Heart right ventricle (tissue), 16 donors: ENCODE data around the gene ATP6V0A1. TPM values are rescaled to one million over a fixed set of nuclear protein-coding genes. Genes with fewer than 3 reads are reported as not detected.

ENCODE experiments used
- ATAC-seq, 8 donors: fragments of 200-7000 bp; cut with Tn5 transposase; one replicate each; pipeline ENCODE4 v1.9.1; 2020; ENCODE audit warnings: mild to moderate bottlenecking in 8 of 8, moderate library complexity in 8 of 8, moderate number of reproducible peaks in 1 of 8
- DNase-seq, 2 donors: peaks; one replicate each; pipeline ENCODE4 v3.0.0-alpha.2; 2020
- H3K27ac ChIP-seq, 10 donors: fragments of 200-600 bp; sonication (generic) in 2 of 10; one replicate each; pipeline versions ENCODE4 v1.5.0 to v1.8.0; 2020 to 2022; ENCODE audit warnings: mild to moderate bottlenecking in 3 of 10
- H3K27me3 ChIP-seq, 7 donors: fragments of 200-600 bp; one replicate each; pipeline ENCODE4 v1.8.0; 2021 to 2022; ENCODE audit warnings: mild to moderate bottlenecking in 2 of 7
- H3K36me3 ChIP-seq, 9 donors: fragments of 200-600 bp; sonication (generic) in 1 of 9; one replicate each; pipeline versions ENCODE4 v1.5.0 to v1.8.0; 2020 to 2022; ENCODE audit warnings: mild to moderate bottlenecking in 2 of 9
- H3K4me1 ChIP-seq, 9 donors: fragments of 200-600 bp; sonication (generic) in 1 of 9; one replicate each; pipeline versions ENCODE4 v1.5.0 to v1.8.0; 2020 to 2022; ENCODE audit warnings: mild to moderate bottlenecking in 4 of 9
- H3K4me3 ChIP-seq, 10 donors: fragments of 200-600 bp; sonication (generic) in 2 of 10; one replicate each; pipeline versions ENCODE4 v1.5.0 to v1.8.0; 2020 to 2022; ENCODE audit warnings: mild to moderate bottlenecking in 7 of 10, moderate library complexity in 2 of 10
- H3K9me3 ChIP-seq, 11 donors: fragments of 200-600 bp in 10 of 11; sonication (generic) in 2 of 11; one replicate each; pipeline versions ENCODE4 v1.5.0 to v1.8.0; 2013 to 2022; ENCODE audit warnings: mild to moderate bottlenecking in 2 of 11, control low read depth in 1 of 11, moderate library complexity in 1 of 11
- CTCF ChIP-seq, 9 donors: fragments of 200-600 bp; sonication (generic) in 2 of 9; IDR thresholded peaks; one replicate each; pipeline versions ENCODE4 v1.5.0 to v1.8.0; 2021 to 2022; ENCODE audit warnings: antibody characterized with exemption in 9 of 9, mild to moderate bottlenecking in 5 of 9, moderate library complexity in 1 of 9
- WGBS, 2 donors: extraction: QIAGEN DNeasy Blood & Tissue Kit; methylation state at CpG; one replicate each; pipeline ENCODE4 v1.1.7; 2013; ENCODE audit warnings: inconsistent platforms in 1 of 2; 5-methylcytosine and 5-hydroxymethylcytosine counted together
- intact Hi-C, 10 donors: fragments of 100-400 bp; cut with DNase I; formaldehyde crosslinking; loops; one replicate each; pipeline versions ENCODE4 v1.11.1 to v1.14.2; 2022
- polyA plus RNA-seq, 2 donors: library from polyadenylated mRNA; stranded (reverse); fragments of 200-250 nt; gene quantifications; one replicate each; pipeline ENCODE4 v1.2.3, GENCODE V29; 2013
- total RNA-seq, 10 donors: library from RNA; stranded (reverse); fragmentation: NEBNext Ultra II Directional in 3 of 10; extraction: Animal tissue kit (Norgen Biotek cat#: 25700) in 3 of 10; gene quantifications; one replicate each; pipeline versions ENCODE4 v1.2.1 to v1.2.4, GENCODE V29; 2021 to 2023
- donor health status: Arrhythmogenic right ventricular cardiomyopathy.
- donor health status: ischemic (EF 13 %, LVEDD 7.1; RV severe dilation, severe dysfunction).
- donor health status: healthy with polysubstance abuse.
- donor health status: DM: no; HTN: yes; CAD: no.
- donor health status: DM: no; HTN: no; CAD: no.
- donor health status: ischemic (EF 25% LVEDD 6.9; RV normal size, moderate dysfunction).
- donor health status: ischemic (EF 25% LVEDD 5.7; RV mildly dilated, moderate dysfunction).
- donor health status: healthy.
- donor health status: DM: yes; HTN: yes; CAD: no.
- donor health status: Ischemic cardiomyopathy.
- donor health status: ischemic (EF 35%, LVEDD 5.7; RV mildly dilated, moderate dysfunction).
- donor health status: nonischemic (EF 11% LVEDD 7.7; RV severe dilation, severe dysfunction).
- donor health status: DM: yes; HTN: yes; CAD: no.
- donor health status: PGD.
- donor health status: ischemic (EF 29% LVEDD 5.4; RV normal size, mild dysfunction).
- donor health status: nonischemic (EF 23%, LVEDD 6.1; RV moderate dilation, normal function).

The ATP6V0A1 gene
- total and polyA plus RNA-seq, 12 donors: 28.1 to 48.5 (median 34.4) TPM

- H3K36me3 ChIP-seq: peaks cover 0 to 100% (median 72%) of the 10 kb centered on the region in 9 donors
- H3K9me3 ChIP-seq: no peaks in the 10 kb centered on the region
- WGBS, 2 donors: 95 to 98% methylated on average over 4 of the region's 4 CpGs
- no peaks in the 10 kb centered on the region for H3K27me3 ChIP-seq
- intact Hi-C loops: no loop called here
- no peak for TF ChIP-seq CTCF (IDR thresholded peaks at IDR 0.05)
- H3K4me1 ChIP-seq: peaks cover 0 to 13% (median 0%) of the 10 kb centered on the region in 9 donors
- ATAC-seq (no peak), DNase-seq (no peak)
- H3K4me3 ChIP-seq: no peak overlapping the region
- H3K27ac ChIP-seq: no peak overlapping the region
Observed at GRCh38 chr17:42498828-42499227, 40.1 kb downstream of the ATP6V0A1 start.

DNA sequence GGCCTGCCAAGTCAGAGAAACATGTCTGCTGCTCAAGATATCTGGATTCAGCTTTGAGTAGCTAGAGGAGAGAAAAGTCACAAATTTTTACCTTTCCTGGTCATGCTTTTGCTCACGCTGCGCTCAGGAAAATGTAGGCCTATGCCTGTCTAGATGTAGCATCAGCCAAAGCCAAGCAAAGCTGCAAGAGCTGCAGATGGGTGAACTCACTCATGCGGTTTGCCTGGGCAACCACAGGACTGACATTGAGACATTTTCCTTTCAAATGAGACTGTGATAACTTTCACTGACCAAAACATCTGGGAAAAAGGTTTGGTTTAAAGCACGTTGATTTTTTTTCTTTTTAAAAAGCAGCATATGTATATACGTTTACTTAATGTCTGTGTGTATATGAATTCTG is 43.4 kb downstream of the ATP6V0A1 start:
- Histone ChIP-seq H3K27me3 (no peaks in the 10 kb centered on the region), H3K9me3 (no peaks in the 10 kb centered on the region), H3K27ac (no peak overlapping the region), H3K4me3 (no peak overlapping the region), H3K4me1 (no peaks in the 10 kb centered on the region), H3K36me3 (peaks cover 0 to 100% (median 48%) of the 10 kb centered on the region in 9 donors)
- WGBS, 2 donors: 91 to 95% methylated on average over 5 of the region's 5 CpGs
- no peak for DNase-seq
- no peak for TF ChIP-seq CTCF (IDR thresholded peaks at IDR 0.05)
- no peak for ATAC-seq
- intact Hi-C loops: no loop called here

- no peak for TF ChIP-seq CTCF (IDR thresholded peaks at IDR 0.05)
- no peaks in the 10 kb centered on the region for H3K4me1 ChIP-seq
- no peaks in the 10 kb centered on the region for H3K9me3 ChIP-seq
- intact Hi-C loops: no loop called here
- WGBS, 2 donors: 97 to 100% methylated on average over 1 of the region's 1 CpG
- H3K27ac ChIP-seq: no peak overlapping the region
- H3K27me3 ChIP-seq: no peaks in the 10 kb centered on the region
- ATAC-seq: no peak
- peaks cover 0 to 100% (median 55%) of the 10 kb centered on the region in 9 donors for H3K36me3 ChIP-seq
- H3K4me3 ChIP-seq: no peak overlapping the region
- DNase-seq: no peak
Observed at GRCh38 chr17:42502926-42503325, 44.2 kb downstream of the ATP6V0A1 start.

GRCh38 chr17:42507671-42508070 is 49.0 kb downstream of the ATP6V0A1 start:
- Histone ChIP-seq H3K27ac (no peak overlapping the region), H3K36me3 (peaks cover 0 to 99% (median 49%) of the 10 kb centered on the region in 9 donors), H3K4me1 (peaks cover 2 to 16% (median 7%) of the 10 kb centered on the region in 9 donors), H3K9me3 (no peaks in the 10 kb centered on the region), H3K27me3 (no peaks in the 10 kb centered on the region), H3K4me3 (no peak overlapping the region)
- WGBS, 2 donors: 93 to 94% methylated on average over 4 of the region's 4 CpGs
- intact Hi-C loops: no loop called here
- ATAC-seq (no peak), DNase-seq (no peak)
- TF ChIP-seq CTCF (IDR thresholded peaks at IDR 0.05): no peak
